H54 (cell line): Measurements from ENCODE around the gene CDC42BPA.

Experiments
- DNase-seq: peaks from one replicate; pipeline ENCODE4 v3.0.0; 2011; ENCODE audit warnings: low spot score, mixed read lengths; ENCODE audit not compliant: insufficient read length
- FAIRE-seq: peaks from 3 replicates; lab custom pipeline; 2011; peaks lifted over from hg19 to GRCh38; lab: Jason Lieb, UNC
- POLR2A ChIP-seq: IDR thresholded peaks from 2 replicates; pipeline ENCODE4 v1.6.1; 2011; ENCODE audit warnings: low read depth, mild to moderate bottlenecking, low read length

CDC42BPA gene

DNA sequence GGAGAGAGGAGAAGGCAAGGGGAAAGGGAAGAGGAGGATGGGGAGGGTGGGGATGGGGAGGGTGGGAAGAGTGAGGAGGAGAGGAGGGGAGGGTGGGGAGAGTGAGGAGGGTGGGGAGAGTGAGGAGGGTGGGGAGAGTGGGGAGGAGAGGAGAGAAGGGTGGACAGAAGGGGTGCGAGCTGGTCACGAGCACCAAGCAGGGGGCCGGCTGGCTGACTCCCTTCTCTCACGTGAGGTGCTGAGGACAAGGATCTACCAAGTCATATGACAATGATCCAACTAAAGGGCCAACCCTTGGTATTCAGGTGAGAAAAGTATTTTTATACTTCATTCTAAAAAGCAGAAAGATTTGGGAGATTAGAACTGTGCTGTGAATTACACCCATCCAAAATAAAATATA is 326.4 kb downstream of the CDC42BPA start:
- TF ChIP-seq POLR2A: no peak
- no peak for DNase-seq
- FAIRE-seq: no peak

DNA sequence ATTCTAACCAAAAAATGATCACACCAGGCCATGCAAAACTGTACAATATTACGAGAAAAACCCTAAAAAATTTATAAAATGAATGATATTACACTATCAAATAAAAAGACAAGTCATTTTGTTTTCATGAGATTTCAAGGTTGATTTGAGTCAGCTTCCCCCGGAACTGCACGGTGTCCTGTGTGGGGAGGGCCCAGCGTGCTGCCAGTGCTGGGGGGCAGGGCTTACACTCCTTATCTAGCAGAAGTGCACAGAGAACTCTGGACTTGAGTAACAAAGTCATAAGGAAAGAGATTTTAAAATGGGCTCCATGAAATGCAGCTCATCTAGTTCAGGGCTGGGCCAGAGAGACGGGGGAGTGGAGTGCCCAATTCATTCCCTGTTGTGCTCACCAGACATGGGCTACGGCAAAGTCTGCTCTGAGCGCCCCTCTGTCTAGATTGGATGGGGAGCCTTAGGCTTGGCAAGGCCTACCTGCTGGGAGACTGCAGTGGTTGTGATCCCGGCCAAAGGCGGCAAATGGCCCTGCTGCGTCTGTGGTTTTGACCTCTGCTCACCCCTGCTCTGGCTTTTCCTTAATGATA is 328.1 kb downstream of the CDC42BPA start:
- DNase-seq (no peak), FAIRE-seq (no peak)
- TF ChIP-seq POLR2A: no peak

DNA sequence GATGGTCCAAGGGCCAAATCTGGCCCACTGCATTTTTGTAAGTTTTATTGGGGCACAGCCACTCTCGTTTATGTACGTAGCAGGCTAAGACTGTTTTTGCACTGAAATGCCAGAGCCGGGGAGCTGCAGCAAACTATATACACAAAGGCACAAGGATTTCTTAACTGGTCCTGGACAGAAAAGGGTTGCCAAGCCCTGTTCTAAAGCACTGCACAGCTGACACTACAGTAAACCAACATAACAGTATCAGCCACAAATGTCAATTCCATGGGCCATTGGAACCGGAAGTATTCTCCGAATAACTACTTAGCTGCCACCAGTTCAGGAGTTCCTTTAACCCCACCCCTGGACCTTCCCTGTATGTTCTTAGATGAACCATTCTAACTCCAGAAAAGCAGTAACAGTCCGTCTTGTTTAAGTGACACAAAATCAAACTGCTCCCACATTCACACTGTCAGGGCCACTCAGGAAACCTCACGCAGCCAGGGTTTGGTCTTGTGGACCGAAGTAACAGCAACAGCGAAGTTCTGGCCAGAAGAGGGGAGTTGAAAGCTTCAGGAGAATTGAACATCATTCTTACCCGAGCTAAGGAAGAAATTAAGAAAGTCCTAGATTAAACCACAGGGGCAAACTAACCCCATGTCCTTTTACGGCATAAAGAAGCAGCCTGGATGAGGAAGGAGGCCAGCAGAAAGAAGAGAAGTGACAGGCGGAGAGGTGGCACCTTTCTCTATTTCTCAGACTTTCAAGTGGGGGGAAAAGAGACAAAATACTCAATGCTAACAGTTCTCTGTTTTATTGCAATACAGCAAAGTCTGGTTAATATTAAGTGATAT is 329.0 kb downstream of the CDC42BPA start:
- DNase-seq: no peak
- no peak for FAIRE-seq

GRCh38 chr1:226988334-226988666 is 330.0 kb downstream of the CDC42BPA start:
- no peak for DNase-seq
- TF ChIP-seq POLR2A: no peak
- FAIRE-seq: no peak

More for the DNA sequence above, 329.0 kb downstream of the CDC42BPA start:
- no peak for TF ChIP-seq POLR2A

DNA sequence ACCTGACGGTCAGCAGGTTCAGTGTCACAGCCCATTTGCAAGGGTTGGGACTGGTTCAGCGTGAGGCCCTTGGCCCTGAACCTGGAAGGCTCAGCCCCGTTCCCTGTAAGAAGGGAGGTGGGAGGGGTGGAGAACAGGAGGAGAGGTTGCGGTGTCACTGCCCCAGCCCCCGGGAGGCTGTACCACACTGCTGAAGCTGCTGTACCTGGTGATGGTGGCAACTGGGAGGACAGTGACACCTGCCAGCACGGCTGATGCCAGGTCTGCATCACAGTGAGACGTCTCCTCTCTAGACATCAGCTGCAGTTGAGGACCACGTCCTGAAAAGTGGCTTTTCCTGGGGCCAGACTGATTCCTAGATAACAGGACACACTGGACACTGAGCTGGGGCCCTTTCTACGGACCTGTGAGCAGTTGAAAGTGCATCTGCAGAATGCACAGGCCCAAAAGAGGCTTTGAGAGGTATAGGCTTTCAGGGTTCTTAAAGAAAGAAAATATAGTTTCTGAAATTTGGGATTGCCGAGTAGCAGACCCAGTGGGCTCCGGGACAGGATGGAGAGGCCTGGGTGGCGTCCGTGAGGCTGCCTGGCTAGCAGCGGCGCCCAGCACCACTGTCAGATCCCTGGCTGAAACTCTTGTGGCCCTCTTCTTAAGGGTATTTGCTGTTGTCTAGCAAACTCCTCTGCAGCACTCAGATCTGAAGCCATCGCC is 330.5 kb downstream of the CDC42BPA start:
- no peak for FAIRE-seq
- DNase-seq: no peak
- no peak for TF ChIP-seq POLR2A

DNA sequence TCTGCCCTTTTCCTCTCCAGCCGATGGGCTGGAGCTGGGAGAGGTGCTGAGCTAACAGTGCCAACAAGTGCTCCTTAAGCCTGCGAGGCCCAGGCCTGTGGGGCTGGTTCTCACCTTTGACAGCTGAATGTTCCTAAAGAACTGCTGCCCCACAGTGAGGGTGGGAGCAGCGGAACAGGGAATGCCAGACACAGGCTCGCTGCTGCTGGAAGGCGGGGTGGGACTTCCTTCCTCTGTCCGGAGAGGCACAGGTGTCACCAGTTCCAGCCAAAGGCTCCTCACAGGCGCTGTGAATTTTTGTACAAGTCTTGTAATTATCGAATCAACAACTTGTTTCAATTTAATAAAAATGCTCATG is 331.1 kb downstream of the CDC42BPA start:
- DNase-seq (no peak), FAIRE-seq (no peak)
- no peak for TF ChIP-seq POLR2A

DNA sequence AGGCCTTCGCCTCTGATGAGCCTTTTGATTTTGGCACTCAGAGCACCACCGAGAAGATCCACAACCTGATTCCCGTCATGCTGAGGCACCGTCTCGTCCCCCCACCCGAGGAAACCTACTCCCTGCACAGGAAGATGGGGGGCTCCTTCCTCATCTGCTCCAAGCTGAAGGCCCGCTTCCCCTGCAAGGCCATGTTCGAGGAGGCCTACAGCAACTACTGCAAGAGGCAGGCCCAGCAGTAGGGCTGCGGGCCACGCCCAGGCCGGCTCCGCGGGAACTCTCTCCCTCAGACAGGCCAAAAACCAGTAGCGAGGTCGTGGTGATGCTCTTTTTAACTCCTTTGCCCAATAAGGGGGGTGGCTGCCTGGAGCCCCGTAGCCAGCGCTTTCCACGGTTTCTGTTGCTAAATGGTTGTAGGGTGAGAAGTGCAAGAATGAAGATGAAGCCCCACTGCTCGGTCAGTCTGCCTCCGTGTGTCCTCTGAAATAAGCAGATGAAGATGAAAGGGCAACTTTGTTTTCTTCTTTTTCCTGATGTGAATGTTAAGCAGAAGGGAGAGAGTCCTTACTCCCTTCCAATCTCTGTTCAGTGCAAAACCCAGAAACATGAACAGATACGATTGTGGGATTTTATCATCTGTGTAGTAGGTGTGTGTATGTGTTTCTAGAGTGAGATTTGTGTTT is 331.7 kb downstream of the CDC42BPA start:
- TF ChIP-seq POLR2A: no peak
- DNase-seq (no peak), FAIRE-seq (no peak)

GRCh38 chr1:226985839-226986463 is 332.3 kb downstream of the CDC42BPA start:
- DNase-seq (no peak), FAIRE-seq (no peak)
- no peak for TF ChIP-seq POLR2A

DNA sequence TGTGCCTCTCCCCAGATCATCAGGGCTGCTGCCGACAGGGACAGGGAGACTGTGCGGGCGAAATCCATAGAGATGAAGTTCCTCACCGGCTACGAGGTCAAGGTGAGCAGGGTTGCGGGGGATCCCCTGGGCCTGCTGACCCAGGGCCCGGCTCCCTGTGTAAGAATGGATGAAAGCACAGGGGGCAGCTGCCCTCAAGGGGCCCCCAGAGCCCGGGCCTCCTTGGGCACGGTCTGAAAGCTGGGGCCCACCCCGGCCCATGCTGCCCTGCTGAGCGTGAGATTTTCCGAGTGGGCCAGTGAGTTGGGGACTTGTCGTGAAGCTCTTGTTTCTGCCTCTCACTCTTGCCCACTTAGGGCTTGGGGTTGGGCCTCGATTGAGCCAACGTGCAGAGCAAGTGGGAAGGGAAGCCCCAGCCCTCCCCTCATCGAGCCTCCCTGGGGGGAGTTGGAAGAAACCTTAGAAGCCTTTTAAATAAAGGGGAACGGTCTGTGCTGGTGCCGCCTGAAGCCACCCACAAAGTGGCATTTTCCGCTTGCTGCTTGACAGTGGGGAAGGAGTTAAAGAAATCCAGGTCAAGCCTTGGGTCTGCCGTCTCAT is 333.0 kb downstream of the CDC42BPA start:
- no peak for FAIRE-seq
- TF ChIP-seq POLR2A: no peak
- DNase-seq: no peak

DNA sequence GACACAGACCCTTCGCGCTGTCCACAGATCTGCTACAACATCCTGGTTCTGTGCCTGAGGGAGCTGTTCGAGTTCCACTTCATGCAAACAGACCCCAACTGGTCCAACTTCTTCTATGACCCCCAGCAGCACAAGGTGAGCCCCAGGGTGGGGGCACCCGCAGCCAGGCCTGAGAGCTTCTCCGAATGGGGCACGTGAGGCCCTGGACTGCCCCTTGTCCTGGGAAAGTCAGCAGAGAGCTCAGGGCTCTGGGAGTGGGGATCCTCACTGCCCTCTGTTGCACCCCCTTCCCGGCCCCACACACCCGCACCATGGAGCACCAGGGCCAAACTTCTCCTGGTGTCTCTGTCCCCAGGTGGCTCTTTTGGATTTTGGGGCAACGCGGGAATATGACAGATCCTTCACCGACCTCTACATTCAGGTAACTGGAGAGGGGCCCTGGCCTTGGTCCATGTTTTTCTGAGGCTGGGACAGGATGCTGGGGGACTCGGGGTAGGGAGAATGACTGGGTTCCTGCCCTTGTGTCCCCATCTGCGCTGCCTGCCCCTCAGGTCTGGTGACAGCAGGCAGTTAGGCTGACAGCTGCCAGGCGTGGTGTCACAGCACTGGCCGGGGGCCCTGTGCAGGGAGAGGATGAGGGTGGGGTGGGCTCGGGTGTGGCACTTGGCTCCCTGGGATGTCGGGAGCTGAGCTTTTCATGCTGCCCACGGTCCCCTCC is 333.6 kb downstream of the CDC42BPA start:
- no peak for TF ChIP-seq POLR2A
- DNase-seq (no peak), FAIRE-seq (no peak)

DNA sequence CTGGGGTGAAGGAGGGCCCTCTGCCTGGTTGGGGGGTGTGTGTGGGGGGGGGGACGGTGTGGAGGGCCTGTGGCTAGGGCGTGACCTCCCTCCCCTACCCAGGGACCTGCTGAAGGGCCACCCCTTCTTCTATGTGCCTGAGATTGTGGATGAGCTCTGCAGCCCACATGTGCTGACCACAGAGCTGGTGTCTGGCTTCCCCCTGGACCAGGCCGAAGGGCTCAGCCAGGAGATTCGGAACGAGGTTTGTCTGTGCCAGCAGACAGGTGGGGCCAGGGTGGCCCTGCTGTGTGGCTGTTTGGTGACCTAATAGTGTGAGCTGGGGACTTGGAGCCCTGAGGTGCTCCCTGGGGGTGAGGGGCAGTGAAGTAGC is 334.3 kb downstream of the CDC42BPA start:
- no peak for TF ChIP-seq POLR2A
- no peak for FAIRE-seq

GRCh38 chr1:226983247-226983991 is 334.9 kb downstream of the CDC42BPA start:
- no peak for FAIRE-seq
- DNase-seq: no peak

More for the DNA sequence above, 334.3 kb downstream of the CDC42BPA start:
- DNase-seq: no peak

More at GRCh38 chr1:226983247-226983991, 334.9 kb downstream of the CDC42BPA start:
- no peak for TF ChIP-seq POLR2A
